A673 (cell line): Measurements from ENCODE around the gene CHD9. TPM values are rescaled to one million over a fixed set of nuclear protein-coding genes. Genes with fewer than 3 reads are reported as not detected.

Experiments
- BruUV-seq: library from RNA; stranded (reverse); fragments of 400-500 nt; replicated peaks from 2 replicates; lab custom pipeline; 2021; lab: Mats Ljungman, UMichigan
- CTCF ChIA-PET: fragments of 300-600 bp; sonication (Branson Sonifier 250); formaldehyde crosslinking; loops from one replicate; lab custom pipeline; 2022; ENCODE audit warnings: antibody characterized with exemption; lab: Charles Lee
- POLR2A ChIA-PET: fragments of 300-600 bp; sonication (Branson Sonifier 250); formaldehyde crosslinking; loops from one replicate; lab custom pipeline; 2022; ENCODE audit warnings: antibody characterized with exemption; ENCODE audit not compliant: low non-redundant PET; lab: Charles Lee
- DNase-seq: peaks from one replicate; pipeline ENCODE4 v3.0.0-alpha.2; 2015; ENCODE audit warnings: low spot score
- H3K27ac ChIP-seq: fragments of 200-600 bp; sonication (generic); 2 replicates; pipeline ENCODE4 v1.5.1; 2016; ENCODE audit warnings: mixed run types, low read depth, mild to moderate bottlenecking, mixed read lengths, antibody characterized with exemption, low read length; ENCODE audit not compliant: poor library complexity, severe bottlenecking
- H3K27me3 ChIP-seq: fragments of 200-600 bp; sonication (generic); replicated peaks from 2 replicates; pipeline ENCODE4 v1.6.1; 2017; ENCODE audit warnings: mixed run types, low read depth, mild to moderate bottlenecking, mixed read lengths, antibody characterized with exemption, low read length; ENCODE audit not compliant: insufficient read depth, poor library complexity
- H3K36me3 ChIP-seq: fragments of 200-600 bp; sonication (generic); 2 replicates; pipeline ENCODE4 v1.6.1; 2016; ENCODE audit warnings: mixed run types, mild to moderate bottlenecking, mixed read lengths, antibody characterized with exemption, low read length; ENCODE audit not compliant: insufficient read depth, poor library complexity, severe bottlenecking
- H3K4me1 ChIP-seq: fragments of 200-600 bp; sonication (generic); 2 replicates; pipeline ENCODE4 v1.6.1; 2017; ENCODE audit warnings: mixed run types, mild to moderate bottlenecking, mixed read lengths, antibody characterized with exemption, low read length; ENCODE audit not compliant: insufficient read depth, poor library complexity, severe bottlenecking
- H3K4me3 ChIP-seq: fragments of 200-600 bp; sonication (generic); 2 replicates; pipeline ENCODE4 v1.5.1; 2016; ENCODE audit warnings: low read depth, mixed run types, mild to moderate bottlenecking, mixed read lengths, low read length; ENCODE audit not compliant: poor library complexity, severe bottlenecking
- H3K9me3 ChIP-seq: fragments of 200-600 bp; sonication (generic); 2 replicates; pipeline ENCODE4 v1.6.1; 2016; ENCODE audit warnings: mixed run types, low read depth, mild to moderate bottlenecking, mixed read lengths, antibody characterized with exemption, low read length; ENCODE audit not compliant: poor library complexity, severe bottlenecking
- EZH2 ChIP-seq: fragments of 200-600 bp; sonication (generic); IDR thresholded peaks from 2 replicates; pipeline ENCODE4 v1.6.1; 2017; ENCODE audit warnings: borderline replicate concordance, low read depth, mild to moderate bottlenecking, mixed read lengths, antibody characterized with exemption, low read length; ENCODE audit not compliant: poor library complexity, severe bottlenecking
- intact Hi-C: fragments of 100-400 bp; cut with micrococcal nuclease; formaldehyde crosslinking; loops from one replicate; pipeline ENCODE4 v1.10.0; 2022; ENCODE audit not compliant: unreplicated experiment
- total RNA-seq: library from RNA; stranded (reverse); gene quantifications from 2 replicates; pipeline ENCODE4 v1.2.3, GENCODE V29; 2021
- TF ChIP-seq, protein P1 (sequence below): fragments of 300-800, 200-600 bp; sonication (generic); conservative IDR thresholded peaks from 2 replicates; pipeline ENCODE4 v1.5.1; 2017; ENCODE audit warnings: low read depth, mild to moderate bottlenecking, antibody characterized with exemption, low read length, moderate library complexity, mixed read lengths

The CHD9 gene
- total RNA-seq, 1 experiment from 2014 or later = 76.8 TPM

DNA sequence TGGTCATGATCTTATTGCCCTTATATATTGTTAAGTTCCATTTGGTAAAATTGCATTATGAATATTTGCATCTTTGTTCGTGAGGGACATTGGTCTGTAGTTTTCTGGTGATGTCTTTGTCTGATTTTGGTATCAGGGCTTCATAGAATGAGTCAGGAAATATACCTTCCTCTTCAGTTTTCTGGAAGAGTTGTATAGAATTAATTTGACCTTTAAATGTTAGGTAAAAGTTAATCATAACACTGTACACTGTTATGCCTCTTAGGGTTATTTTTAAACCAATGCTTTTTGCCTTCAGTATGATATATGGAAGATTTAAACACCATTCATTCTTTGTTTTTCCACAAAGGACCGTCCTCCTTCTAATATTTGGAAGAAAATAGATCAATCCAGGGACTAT, 180.0 kb downstream of the CHD9 start:
- Histone ChIP-seq H3K9me3 (no peaks in the 10 kb centered on the region), H3K36me3 (peaks cover 94% of the 10 kb centered on the region), H3K27ac (no peak overlapping the region), H3K4me3 (no peak overlapping the region), H3K4me1 (no peaks in the 10 kb centered on the region), H3K27me3 (no peaks in the 10 kb centered on the region)
- intact Hi-C loops = no loop called here
- BruUV-seq = no TSS peak
- ChIA-PET POLR2A (no interaction called here), CTCF (no interaction called here)
- DNase-seq = no peak
- TF ChIP-seq, protein P1, sequence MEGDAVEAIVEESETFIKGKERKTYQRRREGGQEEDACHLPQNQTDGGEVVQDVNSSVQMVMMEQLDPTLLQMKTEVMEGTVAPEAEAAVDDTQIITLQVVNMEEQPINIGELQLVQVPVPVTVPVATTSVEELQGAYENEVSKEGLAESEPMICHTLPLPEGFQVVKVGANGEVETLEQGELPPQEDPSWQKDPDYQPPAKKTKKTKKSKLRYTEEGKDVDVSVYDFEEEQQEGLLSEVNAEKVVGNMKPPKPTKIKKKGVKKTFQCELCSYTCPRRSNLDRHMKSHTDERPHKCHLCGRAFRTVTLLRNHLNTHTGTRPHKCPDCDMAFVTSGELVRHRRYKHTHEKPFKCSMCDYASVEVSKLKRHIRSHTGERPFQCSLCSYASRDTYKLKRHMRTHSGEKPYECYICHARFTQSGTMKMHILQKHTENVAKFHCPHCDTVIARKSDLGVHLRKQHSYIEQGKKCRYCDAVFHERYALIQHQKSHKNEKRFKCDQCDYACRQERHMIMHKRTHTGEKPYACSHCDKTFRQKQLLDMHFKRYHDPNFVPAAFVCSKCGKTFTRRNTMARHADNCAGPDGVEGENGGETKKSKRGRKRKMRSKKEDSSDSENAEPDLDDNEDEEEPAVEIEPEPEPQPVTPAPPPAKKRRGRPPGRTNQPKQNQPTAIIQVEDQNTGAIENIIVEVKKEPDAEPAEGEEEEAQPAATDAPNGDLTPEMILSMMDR = no peak
- TF ChIP-seq EZH2 = no peak

DNA sequence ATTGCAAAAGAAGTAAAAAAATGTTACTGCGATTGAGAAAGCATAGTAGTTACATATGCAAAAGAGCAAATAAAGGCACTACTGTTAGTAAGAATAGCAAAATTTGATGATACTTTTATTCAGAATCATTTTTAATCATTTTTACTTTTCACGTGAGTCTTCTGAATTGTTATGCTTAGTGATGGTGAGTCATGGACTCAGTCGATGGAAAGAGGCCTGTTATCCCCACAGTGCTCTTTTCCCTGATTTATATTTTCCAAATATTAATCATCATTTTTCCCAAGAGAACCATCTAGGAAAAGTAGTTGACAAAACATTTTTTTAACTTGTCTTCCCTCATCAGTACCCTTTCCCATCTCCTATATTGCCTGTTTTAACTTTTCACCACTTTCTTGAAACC, 181.1 kb downstream of the CHD9 start:
- no peaks in the 10 kb centered on the region for H3K4me1 ChIP-seq
- DNase-seq = no peak
- H3K36me3 ChIP-seq = peaks cover 92% of the 10 kb centered on the region
- no peak overlapping the region for H3K27ac ChIP-seq
- no TSS peak for BruUV-seq
- ChIA-PET POLR2A (no interaction called here), CTCF (no interaction called here)
- H3K4me3 ChIP-seq = no peak overlapping the region
- H3K27me3 ChIP-seq = no peaks in the 10 kb centered on the region
- TF ChIP-seq, protein P1 = no peak
- no peak for TF ChIP-seq EZH2
- H3K9me3 ChIP-seq = no peaks in the 10 kb centered on the region
- intact Hi-C loops = no loop called here

DNA sequence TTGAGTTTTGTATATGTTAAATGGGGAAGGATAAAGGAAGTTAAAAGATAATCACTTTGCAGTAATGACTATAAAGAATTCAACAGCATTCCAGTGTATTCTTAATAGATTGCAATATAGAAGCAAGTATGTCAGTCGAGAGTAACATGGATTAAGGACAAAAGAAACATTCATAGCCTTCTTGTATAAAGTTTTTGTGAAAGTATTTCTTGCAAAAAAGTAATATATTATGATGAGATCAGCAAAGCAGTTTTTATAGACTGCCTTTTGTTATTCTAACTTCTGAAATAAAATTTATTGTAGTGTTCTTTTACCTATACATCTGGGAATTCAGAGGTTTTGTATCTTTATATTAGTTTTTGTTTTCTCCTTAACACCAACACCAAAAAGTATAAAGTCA, 194.5 kb downstream of the CHD9 start:
- ChIA-PET CTCF (no interaction called here), POLR2A (no interaction called here)
- DNase-seq = no peak
- BruUV-seq = no TSS peak
- Histone ChIP-seq H3K27me3 (no peaks in the 10 kb centered on the region), H3K36me3 (peaks cover 69% of the 10 kb centered on the region), H3K9me3 (peaks cover 12% of the 10 kb centered on the region), H3K27ac (no peak overlapping the region), H3K4me3 (no peak overlapping the region), H3K4me1 (peaks cover 11% of the 10 kb centered on the region)
- intact Hi-C loops = no loop called here
- TF ChIP-seq EZH2 = no peak
- TF ChIP-seq, protein P1 = no peak
